HK-2 (cell line): ENCODE data around the gene HCN4.

Experiments
- DNase-seq: peaks from one replicate; pipeline ENCODE4 v3.0.0-alpha.2; 2018; ENCODE audit not compliant: unreplicated experiment

The HCN4 gene

DNA sequence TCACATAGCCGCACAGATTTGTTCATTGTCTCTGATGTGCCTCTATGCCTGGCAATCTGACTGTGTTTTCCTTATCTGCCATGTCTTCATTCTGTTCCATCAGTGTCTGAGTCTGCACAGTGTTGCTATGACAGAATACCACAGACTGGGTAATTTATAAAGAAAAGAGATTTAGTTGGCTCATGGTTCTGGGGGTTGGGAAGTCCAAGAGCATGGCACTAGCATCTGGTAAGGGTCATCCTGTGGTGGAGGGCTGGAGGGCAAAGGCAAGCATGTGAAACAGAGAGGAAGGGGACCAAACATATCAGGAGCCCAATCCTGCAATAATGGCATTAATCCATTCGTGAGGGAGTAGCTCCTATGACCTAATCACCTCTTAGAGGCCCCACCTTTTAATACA lies 11.9 kb upstream of the HCN4 start:
- no peak for DNase-seq

DNA sequence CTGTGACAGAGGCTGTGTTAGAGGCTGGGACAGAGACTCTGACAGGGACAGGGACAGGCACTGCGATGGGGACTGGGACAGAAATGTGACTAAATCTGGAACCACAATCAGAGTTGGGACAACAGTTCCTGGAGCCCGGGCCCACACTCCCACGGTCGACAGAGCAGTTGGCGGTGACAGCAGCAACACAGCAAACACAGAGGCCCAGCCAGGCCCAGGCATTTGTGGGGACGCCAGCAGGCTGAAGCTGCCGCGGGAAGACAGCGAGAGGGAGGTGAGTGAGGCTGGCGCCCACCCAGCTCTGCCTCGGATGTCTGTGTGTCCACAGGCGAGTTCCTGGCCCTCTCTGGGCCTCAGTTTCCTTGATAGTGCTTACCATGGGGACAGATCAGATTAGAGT lies 9.3 kb upstream of the HCN4 start:
- DNase-seq, result no peak

DNA sequence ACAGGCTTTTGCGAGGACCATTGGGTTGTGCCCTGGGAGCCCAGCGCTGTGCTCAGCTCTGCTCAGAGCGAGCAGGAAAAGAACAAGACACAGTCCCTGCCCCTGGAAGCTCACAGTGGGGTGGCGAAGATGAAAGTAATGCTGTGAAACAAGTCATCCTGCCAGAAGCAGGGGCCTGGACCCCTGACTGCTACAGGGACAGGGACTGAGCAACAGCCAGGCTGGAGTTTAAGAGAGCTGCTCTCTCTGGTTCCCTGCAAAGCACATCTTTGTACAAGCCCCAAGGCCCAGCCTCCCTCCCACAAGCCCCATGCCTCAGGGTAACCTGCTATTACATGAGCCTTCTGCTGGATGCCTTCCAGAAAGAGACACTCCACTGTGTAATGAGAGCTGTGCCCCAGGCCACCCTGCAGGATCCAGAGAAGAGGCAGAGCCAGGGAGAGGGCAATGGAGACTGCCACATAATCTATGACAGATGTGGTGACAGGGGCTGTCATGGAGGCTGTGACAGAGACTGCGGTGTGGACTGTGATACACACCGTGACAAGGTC lies 7.1 kb upstream of the HCN4 start:
- no peak for DNase-seq

DNA sequence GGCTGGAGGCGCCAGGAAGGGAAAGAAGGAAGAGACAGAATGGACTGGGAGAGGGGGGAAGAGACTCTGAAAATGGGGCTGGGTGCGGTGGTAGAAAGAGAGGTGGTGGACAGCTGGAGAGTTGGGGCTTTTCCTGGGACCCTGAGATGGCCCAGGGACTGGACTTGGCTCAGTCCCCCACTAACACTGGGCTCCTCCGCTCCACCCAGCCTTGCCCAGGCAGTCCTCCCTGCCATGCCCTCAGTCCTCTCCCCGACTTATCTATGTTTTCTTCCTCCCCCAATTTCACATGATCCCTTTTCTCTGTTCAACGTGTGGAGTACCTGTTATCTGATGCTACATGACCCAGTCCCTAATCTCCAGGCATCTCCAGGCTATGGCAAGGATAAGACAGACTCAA lies 6.3 kb upstream of the HCN4 start:
- DNase-seq, result no peak

DNA sequence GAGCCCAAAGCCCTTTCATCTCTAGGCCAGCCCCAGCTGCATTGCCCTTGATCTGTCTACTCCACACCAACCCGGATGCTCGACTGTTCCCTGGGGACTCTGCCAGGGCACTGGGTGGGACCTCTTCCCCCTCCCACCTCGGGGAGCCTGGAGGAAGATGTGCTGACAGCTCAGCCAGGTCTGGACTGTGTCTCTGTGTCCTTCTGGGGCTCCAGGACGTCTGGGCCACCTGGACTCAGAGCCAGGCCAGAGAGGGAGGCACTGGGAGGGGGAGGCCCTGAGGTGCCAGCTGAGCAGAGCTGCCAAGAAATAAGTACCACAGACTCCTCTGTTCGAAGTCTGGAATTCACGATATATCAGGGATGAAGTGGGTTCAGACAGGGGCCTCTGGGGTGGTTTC lies 5.8 kb upstream of the HCN4 start:
- no peak for DNase-seq

DNA sequence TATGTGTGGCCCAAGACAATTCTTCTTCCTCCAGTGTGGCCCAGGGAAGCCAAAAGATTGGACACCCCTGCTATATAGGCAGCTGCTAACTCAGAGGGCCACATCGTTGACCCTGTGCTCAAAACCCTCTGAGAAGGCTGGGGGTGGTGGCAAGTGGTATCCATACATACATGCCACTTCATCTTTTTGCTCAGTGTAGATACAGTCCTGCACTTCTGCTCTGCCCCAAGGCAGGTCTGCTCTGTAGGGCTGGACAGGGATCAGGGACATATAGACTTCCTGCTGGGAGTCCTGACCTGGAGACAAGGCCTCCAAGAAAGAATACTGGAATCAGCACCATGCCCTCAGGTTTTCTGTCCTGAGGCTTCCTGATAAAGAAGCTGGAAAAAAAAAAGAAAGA lies 4.5 kb upstream of the HCN4 start:
- DNase-seq, result no peak

DNA sequence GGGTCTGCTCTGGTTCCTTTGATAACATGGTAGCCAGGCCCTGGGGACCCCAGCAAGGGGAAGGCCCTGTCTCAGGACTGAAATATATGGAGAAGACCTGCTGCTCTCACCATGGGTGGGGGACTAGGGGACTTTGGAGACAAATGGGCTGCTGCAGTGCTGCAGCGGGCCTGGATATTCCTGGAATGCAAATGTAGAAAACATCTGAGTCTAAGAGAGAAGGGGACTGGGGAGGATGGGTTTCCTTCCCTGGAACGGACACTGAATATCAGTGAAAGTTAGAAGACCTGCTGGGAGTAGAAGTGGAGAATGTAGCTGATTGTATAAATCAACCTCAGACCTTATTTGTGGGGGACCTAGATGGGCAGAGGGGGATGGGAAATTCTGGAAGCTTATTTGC lies 3.1 kb upstream of the HCN4 start:
- no peak for DNase-seq

DNA sequence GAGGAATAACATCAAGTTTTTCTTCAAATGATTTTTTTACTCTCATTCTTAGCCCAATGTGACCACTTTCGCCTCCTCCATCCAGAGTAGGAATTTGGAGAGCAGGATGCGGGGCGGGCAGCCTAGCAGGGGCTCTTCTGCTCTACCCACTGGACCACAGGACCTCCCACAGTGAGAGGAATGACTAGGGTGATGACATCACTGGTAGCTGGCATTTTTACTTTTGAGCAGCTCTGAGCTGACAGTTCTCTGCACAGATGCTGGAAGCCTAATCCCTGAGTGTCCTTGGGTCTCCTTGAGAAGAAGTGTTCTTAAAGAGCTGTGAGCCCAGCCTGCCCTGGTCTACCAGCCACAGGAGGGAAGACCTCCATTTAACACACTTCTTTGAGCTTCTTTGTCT lies 1.4 kb upstream of the HCN4 start:
- no peak for DNase-seq

DNA sequence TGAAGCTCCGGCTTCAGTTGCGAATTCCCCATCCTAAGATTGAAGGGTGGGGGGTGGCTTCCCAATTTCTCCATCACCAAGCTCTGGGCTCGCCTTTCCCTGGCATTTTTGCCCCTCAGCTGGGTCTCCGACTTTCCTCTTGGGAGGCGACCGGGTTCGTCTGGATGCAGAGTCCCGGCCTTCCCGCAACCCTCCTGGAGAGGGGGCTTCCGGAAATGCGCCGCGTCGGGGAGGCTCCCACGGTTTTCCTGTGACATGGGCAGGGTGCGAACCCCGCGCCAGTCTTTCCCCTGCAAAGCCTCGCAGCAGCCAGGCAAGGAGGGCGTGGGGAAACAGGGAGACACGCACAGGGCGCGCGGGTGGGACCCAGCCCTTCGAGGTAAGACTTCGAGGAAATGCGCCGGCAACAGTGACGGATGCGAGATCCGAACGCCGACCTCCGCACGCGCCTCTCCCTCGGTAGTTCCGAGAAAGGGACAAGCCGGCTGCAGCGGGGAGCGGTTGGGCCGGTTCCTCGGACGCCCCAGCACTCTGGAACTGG lies 466 bp upstream of the HCN4 start:
- no peak for DNase-seq

DNA sequence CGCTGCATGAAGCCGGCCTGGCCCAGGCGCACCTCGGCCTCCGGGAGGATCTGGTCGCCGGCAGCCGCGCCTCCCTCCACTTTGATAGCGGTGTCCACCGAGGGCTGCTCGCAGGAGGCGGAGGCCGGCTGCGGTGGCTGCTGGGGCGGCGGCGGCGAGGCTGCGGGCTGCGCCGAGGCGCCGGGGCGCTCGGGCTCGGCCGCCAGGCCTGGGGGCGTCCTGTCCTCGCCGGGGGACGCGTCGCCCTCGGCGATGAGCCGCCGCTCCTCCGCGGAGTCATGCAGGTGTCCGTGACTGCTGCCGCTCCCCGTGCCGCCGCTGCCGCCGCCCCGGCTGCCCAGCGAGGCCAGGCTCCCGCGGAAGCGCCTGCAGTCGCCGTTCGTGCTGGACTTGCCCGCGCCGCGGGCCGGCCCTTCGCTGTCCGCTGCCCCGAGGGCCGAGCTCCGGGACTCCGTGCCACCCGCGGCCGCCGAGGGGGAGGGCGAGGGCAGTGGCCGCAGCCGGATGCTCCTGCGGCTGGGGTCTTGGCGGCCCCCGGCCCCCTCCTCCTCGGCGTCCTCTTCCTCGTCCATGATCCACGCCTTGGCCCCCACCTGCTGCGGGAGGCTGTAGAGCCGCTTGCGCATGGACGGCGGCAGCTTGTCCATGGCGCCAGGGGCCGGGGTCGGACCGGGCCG lies 996 bp downstream of the HCN4 start:
- no peak for DNase-seq

DNA sequence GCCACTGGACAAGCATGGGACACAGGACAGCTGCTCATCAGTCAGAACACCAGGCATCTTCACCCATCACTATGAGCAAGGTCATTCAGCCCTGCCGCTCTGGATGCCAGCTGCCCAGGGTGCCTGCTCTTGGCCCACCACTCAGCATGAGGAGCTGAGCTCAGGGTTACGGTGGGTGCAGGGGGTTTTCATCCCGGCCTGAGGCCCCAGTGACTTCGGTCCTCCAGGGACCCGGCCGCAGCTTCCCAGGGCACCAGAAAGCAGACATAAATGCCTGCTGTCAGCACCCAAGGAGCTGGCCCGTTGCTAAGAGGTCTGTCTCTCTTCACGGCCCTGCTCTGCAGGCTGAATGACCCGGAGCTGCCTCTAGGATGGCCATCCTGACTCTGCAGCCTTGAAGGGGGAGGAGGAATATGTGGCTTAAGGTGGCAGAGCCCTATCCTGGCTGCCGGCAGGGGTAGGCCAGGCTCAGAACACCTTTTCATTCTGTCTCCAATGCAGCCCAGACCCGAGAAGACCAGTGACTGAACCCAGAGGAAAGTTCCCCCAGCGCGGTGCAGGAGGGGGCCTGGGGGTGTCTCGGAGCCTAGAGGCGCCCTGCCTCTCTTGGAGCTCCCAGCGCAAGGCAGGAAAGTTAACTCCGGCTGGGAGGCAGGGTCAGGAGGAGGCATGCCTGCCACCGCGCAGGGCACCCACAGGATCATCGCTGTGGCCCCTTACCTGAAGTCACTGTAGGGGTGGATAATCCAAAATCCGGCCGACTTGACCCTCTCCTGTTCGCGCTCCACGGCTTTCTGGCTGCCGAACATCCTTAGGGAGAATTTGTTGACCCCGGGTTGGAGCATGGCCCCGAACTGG lies 1.8 kb downstream of the HCN4 start:
- DNase-seq, result no peak

DNA sequence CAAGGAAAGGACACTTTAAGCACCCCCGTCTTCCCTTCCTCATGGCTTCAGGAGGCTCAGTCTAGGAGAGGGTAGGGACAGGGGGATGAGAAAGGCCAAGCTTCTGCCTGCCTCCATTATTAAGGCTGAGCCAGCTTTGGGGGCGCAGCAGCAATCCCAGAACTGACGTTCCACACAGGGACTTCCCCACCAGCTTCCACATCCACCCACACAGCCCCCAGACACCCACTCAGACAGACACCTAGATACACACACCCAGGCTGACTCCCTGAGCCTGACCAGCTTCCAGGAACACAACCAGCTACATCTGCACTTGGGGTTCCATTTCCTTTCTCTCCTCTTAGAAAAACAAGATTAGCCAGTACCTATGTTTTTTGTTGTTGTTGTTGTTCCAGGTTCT lies 4.7 kb downstream of the HCN4 start:
- no peak for DNase-seq

DNA sequence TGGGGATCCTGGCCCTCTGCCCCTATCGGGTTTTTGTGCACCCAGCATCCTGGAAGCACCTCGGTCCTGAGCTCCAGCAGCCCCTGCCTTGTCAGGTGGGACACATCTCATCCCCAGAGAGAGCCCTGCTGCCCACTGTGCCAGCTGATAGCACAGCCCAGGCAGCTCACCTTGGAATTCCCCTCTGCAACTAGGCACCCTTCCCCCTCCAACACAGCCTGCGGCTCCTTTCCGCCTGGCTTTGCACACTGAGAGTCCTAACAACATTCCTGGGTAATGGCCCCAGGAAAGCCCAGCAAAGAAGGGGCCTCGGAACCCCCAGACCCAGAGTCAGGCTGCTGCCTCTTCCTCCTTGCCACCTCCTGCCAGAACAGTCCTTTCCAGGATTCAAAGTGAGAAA lies 5.9 kb downstream of the HCN4 start:
- DNase-seq, result peak; percentile 37

DNA sequence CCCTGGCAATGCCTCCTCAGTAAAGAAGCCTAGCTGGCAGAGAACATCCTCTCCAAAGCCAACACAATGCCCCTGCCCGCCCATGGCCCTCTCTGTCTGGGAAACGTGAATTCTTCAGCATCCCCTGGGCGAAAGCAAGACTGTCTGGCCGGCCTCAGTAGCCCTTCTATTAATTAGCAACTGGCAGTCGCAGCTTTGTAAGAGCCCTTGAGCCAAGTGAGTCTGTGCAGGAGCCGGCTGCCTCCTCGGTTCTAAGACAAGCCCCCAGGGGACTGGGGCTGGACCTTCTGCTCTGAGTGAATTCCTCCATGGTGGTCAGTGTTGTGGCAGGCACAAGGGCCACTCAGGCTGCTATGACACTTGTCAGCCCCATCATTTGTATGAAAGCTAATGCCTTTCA lies 7.4 kb downstream of the HCN4 start:
- DNase-seq, result no peak

DNA sequence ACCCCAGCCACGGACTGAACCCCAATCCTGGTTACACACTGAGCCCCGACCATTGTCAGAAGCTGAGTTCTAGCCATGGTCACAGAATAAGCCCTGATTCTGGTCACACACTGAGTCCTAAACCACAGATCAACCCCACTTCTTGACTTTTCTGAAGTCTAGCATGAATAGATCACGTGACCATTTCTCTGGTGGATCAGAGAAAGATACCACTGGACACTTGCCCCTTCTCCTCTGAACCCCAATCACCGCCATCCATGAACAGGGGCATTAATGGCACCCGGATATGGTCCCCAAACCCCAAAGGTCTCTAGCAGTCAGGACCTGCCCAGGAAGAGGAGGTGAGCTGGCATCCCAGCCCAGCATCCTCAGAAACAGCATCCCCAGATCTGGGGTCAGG lies 9.1 kb downstream of the HCN4 start:
- no peak for DNase-seq

DNA sequence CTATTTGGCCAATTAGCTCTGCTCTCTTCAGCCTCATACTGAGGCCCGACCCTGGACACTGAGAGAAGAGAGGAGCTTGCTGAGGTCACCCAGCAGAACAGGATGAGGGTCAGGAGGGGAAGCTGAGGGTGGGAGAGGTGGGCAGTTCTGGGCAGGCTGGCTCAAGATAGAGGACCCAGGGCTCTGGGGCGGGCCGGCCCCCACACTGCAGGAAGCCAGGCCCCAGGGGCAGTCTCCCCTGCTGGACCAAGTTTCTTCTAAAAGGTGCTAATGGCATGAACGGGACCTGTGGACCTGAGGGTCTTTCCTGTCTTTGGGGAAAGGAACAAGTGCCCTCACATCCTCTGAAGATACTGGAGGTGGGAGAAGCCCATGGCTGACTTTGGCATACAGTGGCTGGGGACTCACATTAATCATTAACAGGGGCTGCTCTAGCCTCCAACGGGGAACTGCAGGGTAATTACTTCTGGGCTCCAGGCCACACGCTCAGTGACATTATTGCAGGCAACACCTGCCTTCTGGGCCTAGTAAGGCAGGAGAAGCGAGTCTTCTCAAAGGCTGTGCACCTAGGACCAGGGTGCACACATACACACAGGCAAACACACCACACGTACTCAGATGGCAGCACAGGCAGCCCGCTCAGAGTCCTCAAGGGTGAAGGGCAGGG lies 10.6 kb downstream of the HCN4 start:
- DNase-seq, result no peak

DNA sequence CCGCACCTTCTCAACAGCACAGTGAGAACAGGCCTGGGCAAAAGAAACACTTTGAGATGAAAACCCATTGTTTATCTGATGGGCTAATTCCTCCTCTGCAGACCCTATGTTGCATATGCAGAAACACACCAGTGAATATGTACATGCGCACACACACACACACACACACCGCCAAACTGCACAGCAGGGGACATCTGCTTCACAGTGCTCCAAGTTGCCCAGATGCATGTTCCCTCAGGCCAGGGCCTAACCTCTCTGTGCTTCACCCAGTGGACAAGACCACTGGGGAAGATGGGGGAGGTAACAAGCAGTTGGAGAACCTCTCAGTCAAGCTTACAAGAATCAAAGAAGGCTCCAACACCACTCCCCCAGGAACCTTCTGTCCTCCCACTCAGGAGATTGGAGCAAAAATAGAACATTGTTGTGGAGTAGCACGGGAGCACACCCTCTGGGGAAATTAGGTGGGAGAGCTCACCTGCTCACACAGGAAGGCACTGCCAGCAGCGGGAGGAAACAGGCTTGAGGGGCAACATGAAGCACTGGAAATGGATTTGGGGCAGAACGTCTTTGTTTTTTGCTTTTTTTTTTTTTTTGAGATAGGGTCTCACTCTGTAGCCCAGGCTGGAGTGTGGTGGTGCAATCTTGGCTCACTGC lies 13.0 kb downstream of the HCN4 start:
- no peak for DNase-seq

DNA sequence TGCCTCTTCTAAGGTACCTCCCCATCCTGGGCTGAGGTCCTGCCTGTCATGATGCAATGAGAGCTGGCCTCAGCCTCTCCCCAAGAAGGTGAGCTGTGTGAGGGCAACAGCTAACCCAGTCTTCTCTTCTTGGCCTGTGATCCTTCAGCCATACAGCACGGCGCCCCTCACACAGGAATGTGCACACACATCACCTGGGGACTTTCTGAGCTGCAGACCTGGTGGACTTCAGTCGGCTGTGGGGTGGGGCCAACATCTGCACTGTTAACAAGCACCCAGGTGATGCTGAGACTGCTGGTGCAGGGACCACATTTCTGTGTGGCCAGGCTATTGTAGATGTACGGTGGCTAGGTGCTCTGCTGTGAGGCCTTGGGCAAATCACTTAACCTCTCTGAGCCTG lies 14.5 kb downstream of the HCN4 start:
- DNase-seq, result no peak

DNA sequence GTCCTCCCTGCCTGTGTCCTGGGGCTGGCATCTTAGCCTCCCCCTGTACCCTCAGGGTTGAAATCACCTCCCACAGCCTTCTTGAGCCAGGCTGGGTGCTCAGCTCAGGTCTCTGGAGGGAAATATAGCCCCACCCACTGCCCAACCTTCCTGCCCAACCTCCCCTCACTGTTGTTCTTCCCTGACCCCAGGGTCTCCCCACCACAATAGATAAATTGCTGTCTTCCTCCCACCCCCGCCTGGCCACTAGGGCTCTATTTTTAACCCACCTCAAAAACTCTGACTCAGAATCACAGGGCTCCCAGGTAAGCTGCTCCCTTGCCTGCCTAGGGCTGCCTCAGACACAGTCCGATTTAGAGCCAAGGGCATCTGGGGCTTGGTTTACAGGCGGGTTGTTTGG lies 15.0 kb downstream of the HCN4 start:
- no peak for DNase-seq

DNA sequence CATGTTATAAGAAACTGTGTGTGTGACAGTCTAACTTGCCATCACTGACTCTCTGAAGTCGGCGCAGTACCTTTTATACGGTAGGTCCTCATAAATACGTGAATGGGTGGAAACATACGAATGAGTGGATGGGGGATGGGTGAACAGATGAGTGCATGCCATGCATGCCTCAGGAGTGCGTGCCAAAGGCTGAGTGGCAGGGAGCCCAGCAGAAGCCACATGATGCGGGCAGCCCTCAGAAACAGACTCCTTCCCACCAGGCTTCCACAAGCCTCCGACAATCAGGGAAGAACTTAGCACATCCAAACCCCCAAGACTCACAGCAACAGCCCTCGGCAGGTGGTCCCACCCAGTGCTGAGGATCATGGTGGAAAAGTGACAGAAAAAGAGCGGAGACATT lies 16.7 kb downstream of the HCN4 start:
- DNase-seq, result no peak

DNA sequence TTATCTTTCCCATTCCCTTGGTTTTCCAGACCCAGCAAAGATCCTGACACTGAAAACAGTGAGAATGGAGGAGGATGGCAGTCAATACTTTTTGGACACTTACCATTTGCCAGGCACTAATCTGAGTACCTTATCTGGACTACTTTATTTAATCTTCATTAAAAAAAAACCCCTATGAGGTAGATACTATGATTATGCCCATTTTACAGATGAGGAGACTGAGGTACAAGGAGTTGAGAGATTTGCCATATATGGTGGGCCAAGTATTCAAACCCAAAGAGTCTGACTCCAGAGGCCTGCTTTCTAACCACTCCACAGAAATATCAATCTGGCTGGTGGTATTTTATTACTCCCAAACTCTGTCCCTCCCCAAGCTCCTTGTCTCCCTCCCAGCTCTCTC lies 19.6 kb downstream of the HCN4 start:
- DNase-seq, result no peak

DNA sequence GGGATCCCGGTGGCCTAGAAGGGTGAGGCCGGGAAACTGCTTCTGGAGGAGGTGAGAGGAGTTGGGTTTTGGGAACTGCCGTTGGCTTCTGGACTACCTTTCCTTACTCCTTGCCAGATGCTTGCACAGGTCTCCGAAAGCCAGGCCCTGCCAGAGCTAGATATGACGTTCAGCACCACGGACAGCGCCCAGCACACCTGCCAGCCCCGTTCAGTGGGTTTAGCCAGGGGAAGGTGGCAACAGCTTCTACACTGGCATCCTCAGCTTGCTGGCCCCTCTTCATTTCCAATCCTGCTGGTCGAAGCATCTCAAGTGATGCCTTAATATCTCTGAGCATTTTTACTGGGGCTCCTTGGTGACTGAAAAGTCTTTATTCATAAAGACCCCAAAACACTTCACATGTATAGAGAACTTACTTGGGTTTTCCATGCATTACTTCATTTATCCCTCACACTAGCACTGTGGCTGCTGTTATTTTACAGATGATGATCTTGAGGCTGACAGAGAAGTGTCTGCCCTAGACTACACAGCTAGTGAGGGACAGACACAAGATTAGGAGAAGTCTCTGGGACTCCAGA lies 21.9 kb downstream of the HCN4 start:
- DNase-seq, result peak; percentile 46
